Activated CD4-positive, alpha-beta T cell treated with anti-CD3 and anti-CD28 coated beads for 36 hours (primary cell): Measurements from ENCODE around the gene TOE1. TPM values are rescaled to one million over a fixed set of nuclear protein-coding genes. Genes with fewer than 3 reads are reported as not detected.
"Not testable (repeated sequence)": the region's sequence is repeated elsewhere in the genome, so short reads cannot be mapped to it uniquely, and the experiment has no call there.

Source experiments
- ATAC-seq: fragments of 200-7000 bp; cut with Tn5 transposase; one replicate; pipeline ENCODE4 v1.10.0; 2021; ENCODE audit warnings: mild to moderate bottlenecking, moderate library complexity
- CTCF ChIA-PET: fragments of 350-600 bp; sonication (Branson Sonifier 250); formaldehyde crosslinking; loops from one replicate; lab custom pipeline; 2021; ENCODE audit warnings: antibody characterized with exemption; lab: Charles Lee
- POLR2A ChIA-PET: fragments of 350-600 bp; sonication (Branson Sonifier 250); formaldehyde crosslinking; loops from one replicate; lab custom pipeline; 2021; ENCODE audit warnings: antibody characterized with exemption, inconsistent platforms; lab: Charles Lee
- DNase-seq: peaks from one replicate; pipeline ENCODE4 v3.0.0-alpha.2; 2020
- H3K27ac Mint-ChIP-seq: one replicate; pipeline ENCODE4 v1.8.0; 2021; ENCODE audit warnings: mixed read lengths
- H3K27me3 Mint-ChIP-seq: one replicate; pipeline ENCODE4 v1.8.0; 2021; ENCODE audit warnings: mixed read lengths
- H3K36me3 Mint-ChIP-seq: one replicate; pipeline ENCODE4 v1.8.0; 2021; ENCODE audit warnings: low read depth, mixed read lengths
- H3K4me1 Mint-ChIP-seq: one replicate; pipeline ENCODE4 v1.8.0; 2021; ENCODE audit warnings: mixed read lengths
- H3K4me3 Mint-ChIP-seq: one replicate; pipeline ENCODE4 v1.8.0; 2021; ENCODE audit warnings: mild to moderate bottlenecking, moderate library complexity, mixed read lengths
- H3K9me3 Mint-ChIP-seq: one replicate; pipeline ENCODE4 v1.8.0; 2021; ENCODE audit warnings: low read depth, mixed read lengths
- intact Hi-C, 2 experiments: fragments of 100-400 bp; cut with DNase I in 1 of 2; cut with micrococcal nuclease in 1 of 2; formaldehyde crosslinking; loops; one replicate each; pipeline versions ENCODE4 v1.14.2 to v1.15.1; 2022 to 2024; cut with DNase I, micrococcal nuclease
- total RNA-seq, 2 experiments: library from RNA; stranded (reverse); gene quantifications; one replicate each; pipeline ENCODE4 v1.2.3, GENCODE V29; 2021

The TOE1 gene
- total RNA-seq, 2 experiments from 2014 or later, result 29.8 to 42.3 TPM

GRCh38 chr1:45354838-45355237 is 14.9 kb downstream of the TOE1 start:
- CTCF ChIA-PET, result interaction anchor here (0.7 to 9.2 kb wide), 2 partner anchors 138 to 215 kb away, joined by 3 to 170 read pairs; partner anchors contain the start of gene TESK2
- Mint-ChIP-seq H3K9me3 (no peaks in the 10 kb centered on the region), H3K4me3 (no peak overlapping the region), H3K27me3 (no peaks in the 10 kb centered on the region), H3K27ac (no peak overlapping the region), H3K36me3 (no peaks in the 10 kb centered on the region), H3K4me1 (peaks cover under 1% of the 10 kb centered on the region)
- ATAC-seq (no peak), DNase-seq (no peak)
- POLR2A ChIA-PET, result no interaction called here
- intact Hi-C loops, result no loop called here

GRCh38 chr1:45355683-45356082 is 15.7 kb downstream of the TOE1 start:
- POLR2A ChIA-PET, result no interaction called here
- intact Hi-C loops, result no loop called here

DNA sequence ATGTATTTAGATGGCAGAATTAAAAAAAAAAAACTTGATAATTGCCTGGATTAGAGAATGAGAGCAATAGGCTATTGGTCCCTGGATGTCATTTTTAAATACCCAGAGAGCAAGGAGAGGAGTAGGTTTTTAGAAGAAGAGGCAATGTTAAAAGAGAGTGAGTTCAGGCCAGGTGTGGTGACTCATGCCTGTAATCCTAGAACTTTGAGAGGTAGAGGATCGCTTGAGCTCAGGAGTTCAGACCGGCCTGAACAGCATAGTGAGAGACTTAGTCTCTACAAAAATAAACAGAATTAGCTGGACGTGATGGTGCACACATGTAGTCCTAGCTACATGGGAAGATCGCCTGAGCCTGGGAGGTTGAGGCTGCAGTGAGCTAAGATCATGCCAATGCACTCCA is 16.2 kb downstream of the TOE1 start:
- intact Hi-C loops, result no loop called here
- Mint-ChIP-seq H3K27me3 (no peaks in the 10 kb centered on the region), H3K27ac (no peak overlapping the region), H3K4me3 (no peak overlapping the region), H3K9me3 (no peaks in the 10 kb centered on the region), H3K4me1 (peaks cover 6% of the 10 kb centered on the region), H3K36me3 (no peaks in the 10 kb centered on the region)
- CTCF ChIA-PET, result interaction anchor here (0.6 to 9.2 kb wide), 6 partner anchors 8 to 330 kb away, joined by 3 to 170 read pairs (median 4); partner anchors contain the start of genes CCDC163, GPBP1L1, MMACHC and TESK2
- DNase-seq (no peak), ATAC-seq (no peak)
- POLR2A ChIA-PET, result no interaction called here

More at GRCh38 chr1:45355683-45356082, 15.7 kb downstream of the TOE1 start:
- H3K9me3 Mint-ChIP-seq, result no peaks in the 10 kb centered on the region
- no peak overlapping the region for H3K4me3 Mint-ChIP-seq
- H3K36me3 Mint-ChIP-seq, result no peaks in the 10 kb centered on the region
- DNase-seq (no peak), ATAC-seq (no peak)
- no peaks in the 10 kb centered on the region for H3K27me3 Mint-ChIP-seq
- peaks cover 6% of the 10 kb centered on the region for H3K4me1 Mint-ChIP-seq
- CTCF ChIA-PET, result interaction anchor here (0.5 to 9.2 kb wide), 2 partner anchors 50 to 137 kb away, joined by 3 to 170 read pairs; partner anchors contain the start of gene TESK2
- H3K27ac Mint-ChIP-seq, result no peak overlapping the region

- ChIA-PET CTCF (interaction anchor here (0.5 to 9.2 kb wide), 18 partner anchors 12 to 318 kb away, joined by 3 to 170 read pairs (median 4); partner anchors contain the start of genes MUTYH and TESK2), POLR2A (interaction anchor here (0.6 to 0.7 kb wide), 2 partner anchors 102 to 132 kb away, joined by 4 to 5 read pairs; no protein-coding TSS in a partner anchor)
- H3K9me3 Mint-ChIP-seq, result no peaks in the 10 kb centered on the region
- H3K27me3 Mint-ChIP-seq, result no peaks in the 10 kb centered on the region
- DNase-seq, result peak; percentile 76
- ATAC-seq, result peak; percentile 79
- H3K27ac Mint-ChIP-seq, result peak overlapping the region; percentile 4
- H3K36me3 Mint-ChIP-seq, result no peaks in the 10 kb centered on the region
- intact Hi-C loops, result loop anchor here (1.0 kb wide), 2 partner anchors 133 to 210 kb away; no protein-coding TSS in a partner anchor
- no peak overlapping the region for H3K4me3 Mint-ChIP-seq
- peaks cover 11% of the 10 kb centered on the region for H3K4me1 Mint-ChIP-seq
These were observed 20.0 kb downstream of the TOE1 start for GRCh38 chr1:45359882-45360513.

DNA sequence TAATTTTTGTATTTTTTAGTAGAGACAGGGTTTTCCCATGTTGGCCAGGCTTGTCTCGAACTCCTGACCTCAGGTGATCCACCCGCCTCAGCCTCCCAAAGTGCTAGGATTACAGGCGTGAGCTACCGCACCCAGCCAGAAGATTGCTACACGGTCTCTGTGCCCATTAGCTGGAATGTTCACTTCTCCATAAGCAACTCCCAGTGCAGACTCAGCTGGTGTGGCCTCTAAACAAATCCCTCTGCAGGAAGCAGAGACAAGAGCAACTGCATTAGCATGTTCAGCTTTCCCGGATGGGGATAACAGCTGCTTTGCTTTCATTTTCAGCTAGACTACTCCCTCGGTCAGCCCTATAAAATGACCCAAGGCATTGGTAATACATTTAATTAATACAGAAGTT is 21.0 kb downstream of the TOE1 start:
- H3K36me3 Mint-ChIP-seq, H3K9me3 Mint-ChIP-seq, H3K27me3 Mint-ChIP-seq, DNase-seq, H3K27ac Mint-ChIP-seq, POLR2A ChIA-PET, H3K4me3 Mint-ChIP-seq, ATAC-seq: not testable (repeated sequence)
- H3K4me1 Mint-ChIP-seq, result peaks cover 13% of the 10 kb centered on the region
- intact Hi-C loops, result loop anchor here (1.0 kb wide), 1 partner anchor 132 kb away; no protein-coding TSS in a partner anchor
- CTCF ChIA-PET, result interaction anchor here (0.6 to 9.2 kb wide), 9 partner anchors 46 to 618 kb away, joined by 3 to 170 read pairs (median 4); partner anchors contain the start of gene TESK2

GRCh38 chr1:45364294-45364693 is 24.3 kb downstream of the TOE1 start:
- Mint-ChIP-seq H3K9me3 (no peaks in the 10 kb centered on the region), H3K4me3 (no peak overlapping the region), H3K36me3 (no peaks in the 10 kb centered on the region), H3K27me3 (no peaks in the 10 kb centered on the region), H3K4me1 (peaks cover 13% of the 10 kb centered on the region), H3K27ac (no peak overlapping the region)
- CTCF ChIA-PET, result interaction anchor here (0.7 to 1.6 kb wide), 3 partner anchors 127 to 344 kb away, joined by 3 to 8 read pairs (median 5); partner anchors contain the start of gene TESK2
- intact Hi-C loops, result no loop called here
- POLR2A ChIA-PET, result no interaction called here
- ATAC-seq (no peak), DNase-seq (no peak)

DNA sequence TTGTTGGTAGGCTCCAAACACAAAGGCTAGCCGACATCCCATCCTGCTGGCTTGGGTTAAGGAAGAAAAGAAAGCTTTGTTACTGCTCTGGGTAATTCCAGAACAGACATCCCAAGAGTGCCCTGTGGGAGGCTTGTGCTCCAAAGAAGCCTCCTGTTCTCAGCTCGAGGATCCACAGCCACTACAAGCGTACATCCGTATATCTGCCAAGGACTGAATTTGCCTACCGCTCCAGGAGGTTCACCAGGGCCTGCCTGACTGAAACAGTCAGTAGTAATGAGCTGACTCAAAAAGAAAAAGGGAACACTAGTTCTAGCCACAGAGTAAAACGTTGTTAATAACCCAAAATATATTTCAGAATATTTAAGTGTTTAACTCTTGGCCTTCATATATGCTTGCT is 25.1 kb downstream of the TOE1 start:
- Mint-ChIP-seq H3K4me3 (no peak overlapping the region), H3K4me1 (peaks cover 10% of the 10 kb centered on the region), H3K9me3 (no peaks in the 10 kb centered on the region), H3K27ac (no peak overlapping the region), H3K36me3 (no peaks in the 10 kb centered on the region), H3K27me3 (no peaks in the 10 kb centered on the region)
- intact Hi-C loops, result no loop called here
- ATAC-seq, result no peak
- CTCF ChIA-PET, result interaction anchor here (0.6 to 1.6 kb wide), 4 partner anchors 126 to 213 kb away, joined by 3 to 8 read pairs (median 4); partner anchors contain the start of gene TESK2
- no peak for DNase-seq
- POLR2A ChIA-PET, result no interaction called here

- H3K36me3 Mint-ChIP-seq, result no peaks in the 10 kb centered on the region
- intact Hi-C loops, result no loop called here
- H3K4me1 Mint-ChIP-seq, result no peaks in the 10 kb centered on the region
- no peak overlapping the region for H3K27ac Mint-ChIP-seq
- DNase-seq (no peak), ATAC-seq (no peak)
- no peak overlapping the region for H3K4me3 Mint-ChIP-seq
- H3K9me3 Mint-ChIP-seq, result no peaks in the 10 kb centered on the region
- CTCF ChIA-PET, result interaction anchor here (0.6 to 1.2 kb wide), 4 partner anchors 121 to 850 kb away, joined by 3 to 5 read pairs (median 3); partner anchors contain the start of gene TESK2
- no peaks in the 10 kb centered on the region for H3K27me3 Mint-ChIP-seq
- POLR2A ChIA-PET, result no interaction called here
These were observed 30.6 kb downstream of the TOE1 start for GRCh38 chr1:45370575-45370974.

GRCh38 chr1:45373573-45373972 is 33.6 kb downstream of the TOE1 start:
- no peaks in the 10 kb centered on the region for H3K9me3 Mint-ChIP-seq
- no peak for ATAC-seq
- ChIA-PET CTCF (interaction anchor here (0.5 to 1.6 kb wide), 4 partner anchors 17 to 598 kb away, joined by 3 read pairs; no protein-coding TSS in a partner anchor), POLR2A (interaction anchor here (0.6 kb wide), 1 partner anchor 360 kb away, joined by 9 read pairs; no protein-coding TSS in a partner anchor)
- no peaks in the 10 kb centered on the region for H3K36me3 Mint-ChIP-seq
- no peaks in the 10 kb centered on the region for H3K27me3 Mint-ChIP-seq
- intact Hi-C loops, result no loop called here
- H3K27ac Mint-ChIP-seq, result no peak overlapping the region
- DNase-seq, result no peak
- H3K4me1 Mint-ChIP-seq, result no peaks in the 10 kb centered on the region
- H3K4me3 Mint-ChIP-seq, result no peak overlapping the region

DNA sequence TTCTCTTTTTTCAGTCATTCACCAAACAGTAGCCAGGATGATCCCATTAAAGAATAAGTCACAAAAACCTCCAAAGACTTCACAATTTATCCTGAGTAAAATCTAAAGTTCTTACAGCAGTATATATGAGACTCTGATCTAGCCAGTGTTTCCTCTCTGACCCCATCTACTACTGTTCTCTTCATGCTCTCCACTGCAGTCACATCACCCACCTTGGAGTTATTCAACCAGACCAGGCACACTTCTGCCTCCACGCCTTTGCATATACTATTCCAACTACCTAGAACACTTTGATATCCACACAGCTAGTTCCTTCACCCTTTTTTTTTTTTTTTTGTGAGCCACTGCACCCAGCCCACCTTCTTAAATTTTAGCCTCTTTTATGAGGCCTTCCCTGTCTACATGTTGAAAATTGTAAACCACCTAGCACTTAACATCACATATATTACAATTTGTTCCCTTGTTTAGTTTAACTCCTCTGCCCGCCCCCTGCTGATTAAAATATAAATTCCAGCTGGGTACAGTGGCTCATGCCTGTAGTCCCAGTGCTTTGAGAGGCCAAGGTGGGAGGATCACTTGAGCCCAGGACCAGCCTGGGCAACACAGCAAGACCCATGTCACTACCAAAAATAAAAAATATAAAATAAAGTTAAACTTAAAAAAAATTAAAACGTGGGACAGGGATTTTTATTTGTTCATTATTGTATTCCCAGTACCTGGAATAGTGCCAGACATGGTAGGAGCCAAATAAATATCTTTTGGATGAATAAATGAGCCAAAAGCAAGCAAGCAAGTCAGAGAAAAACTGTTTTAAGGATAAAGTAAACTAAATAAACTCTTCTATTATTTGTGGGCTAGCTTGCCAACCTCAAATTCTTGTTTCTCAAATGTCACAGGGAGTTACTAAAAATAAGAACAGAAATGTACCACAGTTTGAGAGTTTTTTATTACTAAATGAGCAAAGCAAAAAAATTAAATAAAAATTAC is 35.4 kb downstream of the TOE1 start:
- no peak overlapping the region for H3K27ac Mint-ChIP-seq

DNA sequence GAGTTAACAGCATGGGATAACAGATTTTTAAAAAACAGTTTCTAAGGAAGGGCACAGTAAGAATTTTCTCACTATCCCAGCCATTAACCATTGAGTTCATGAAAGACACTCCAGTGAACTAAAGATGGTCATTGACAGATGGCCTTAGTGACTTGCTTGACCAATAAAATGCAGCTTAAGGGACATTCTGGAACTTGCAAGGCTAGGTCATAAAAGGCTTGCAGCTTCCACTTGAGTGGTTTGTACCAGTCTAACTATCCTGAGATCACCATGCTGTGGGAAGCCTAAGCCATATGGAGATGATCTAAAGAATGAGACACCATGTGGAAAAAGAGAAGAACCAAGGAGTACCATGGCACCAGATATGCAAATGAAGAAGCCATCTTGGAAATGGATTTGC is 38.2 kb downstream of the TOE1 start:
- H3K4me3 Mint-ChIP-seq, result no peak overlapping the region
- H3K36me3 Mint-ChIP-seq, result no peaks in the 10 kb centered on the region
- no peaks in the 10 kb centered on the region for H3K27me3 Mint-ChIP-seq
- POLR2A ChIA-PET, result no interaction called here
- intact Hi-C loops, result no loop called here
- CTCF ChIA-PET, result interaction anchor here (0.9 to 2.8 kb wide), 2 partner anchors 113 to 114 kb away, joined by 3 to 8 read pairs; partner anchors contain the start of gene TESK2
- no peak for DNase-seq
- ATAC-seq, result no peak
- no peaks in the 10 kb centered on the region for H3K9me3 Mint-ChIP-seq
- H3K27ac Mint-ChIP-seq, result no peak overlapping the region
- H3K4me1 Mint-ChIP-seq, result no peaks in the 10 kb centered on the region

More for the DNA sequence above, 35.4 kb downstream of the TOE1 start:
- DNase-seq (no peak), ATAC-seq (no peak)
- no peaks in the 10 kb centered on the region for H3K36me3 Mint-ChIP-seq
- H3K27me3 Mint-ChIP-seq, result no peaks in the 10 kb centered on the region
- H3K4me3 Mint-ChIP-seq, result no peak overlapping the region
- CTCF ChIA-PET, result interaction anchor here (1.1 to 1.6 kb wide), 3 partner anchors 15 to 357 kb away, joined by 3 read pairs; no protein-coding TSS in a partner anchor
- POLR2A ChIA-PET, result no interaction called here
- intact Hi-C loops, result no loop called here
- no peaks in the 10 kb centered on the region for H3K9me3 Mint-ChIP-seq
- no peaks in the 10 kb centered on the region for H3K4me1 Mint-ChIP-seq
